Measurements from ENCODE around the gene CYBA. TPM values are rescaled to one million over a fixed set of nuclear protein-coding genes. Genes with fewer than 3 reads are reported as not detected.

The CYBA gene
- total RNA-seq, 2 donors from 2014 or later: 126 to 177 TPM

GRCh38 chr16:88685156-88686061 lies 34.6 kb upstream of the CYBA start:
- ATAC-seq (no peak), DNase-seq (peak in 3 of 4 donors; percentile 34 to 56 (median 42))
- H3K4me3 ChIP-seq: peak overlapping the region; percentile 67 to 74
- no peaks in the 10 kb centered on the region for H3K27me3 ChIP-seq
- peak in 6 of 7 experiments; percentile 29 to 52 (median 42) for TF ChIP-seq CTCF (IDR thresholded peaks at IDR 0.05)
- no peak for TF ChIP-seq POLR2A (IDR thresholded peaks at IDR 0.05)
- H3K4me1 ChIP-seq: peaks cover 40% of the 10 kb centered on the region
- peak overlapping the region in 3 of 4 donors; percentile 56 to 80 (median 62) for H3K27ac ChIP-seq
- intact Hi-C loops (cut with DNase I): loop anchor here (10.0 kb wide), 1 partner anchor 71 kb away; no protein-coding TSS in a partner anchor
- WGBS, 2 donors: 3 to 8% methylated on average over 8 to 32 of the region's 33 CpGs
- no peaks in the 10 kb centered on the region for H3K9me3 ChIP-seq
- H3K36me3 ChIP-seq (replicated peaks in 1 of 2; ENCODE audit: insufficient read depth in 1 of 2, low read depth in 2 of 2): no peaks in the 10 kb centered on the region

- H3K4me3 ChIP-seq: no peak overlapping the region
- ATAC-seq (no peak), DNase-seq (no peak)
- H3K36me3 ChIP-seq (replicated peaks in 1 of 2; ENCODE audit: insufficient read depth in 1 of 2, low read depth in 2 of 2): no peaks in the 10 kb centered on the region
- H3K9me3 ChIP-seq: no peaks in the 10 kb centered on the region
- no peaks in the 10 kb centered on the region for H3K27me3 ChIP-seq
- no peak for TF ChIP-seq CTCF (IDR thresholded peaks at IDR 0.05)
- no peak for TF ChIP-seq POLR2A (IDR thresholded peaks at IDR 0.05)
- H3K27ac ChIP-seq: no peak overlapping the region
- WGBS, 2 donors: 74% methylated on average over 14 of the region's 15 CpGs
- peaks cover 40% of the 10 kb centered on the region for H3K4me1 ChIP-seq
- intact Hi-C loops (cut with DNase I): loop anchor here (10.0 kb wide), 1 partner anchor 70 kb away; no protein-coding TSS in a partner anchor
These were observed 33.8 kb upstream of the CYBA start for GRCh38 chr16:88684569-88685155.

- DNase-seq (peak in 2 of 4 donors; percentile 36 to 72), ATAC-seq (no peak)
- H3K4me1 ChIP-seq: peaks cover 22% of the 10 kb centered on the region
- H3K36me3 ChIP-seq (replicated peaks in 1 of 2; ENCODE audit: insufficient read depth in 1 of 2, low read depth in 2 of 2): no peaks in the 10 kb centered on the region
- H3K27me3 ChIP-seq: no peaks in the 10 kb centered on the region
- WGBS, 2 donors: 57 to 64% methylated on average over 18 to 21 of the region's 21 CpGs
- intact Hi-C loops (cut with DNase I): loop anchor here (10.0 kb wide), 1 partner anchor 67 kb away; no protein-coding TSS in a partner anchor
- H3K9me3 ChIP-seq: no peaks in the 10 kb centered on the region
- no peak overlapping the region for H3K4me3 ChIP-seq
- TF ChIP-seq POLR2A (IDR thresholded peaks at IDR 0.05) (peak in 1 of 3 donors; percentile 12), CTCF (IDR thresholded peaks at IDR 0.05) (no peak)
- H3K27ac ChIP-seq: peak overlapping the region in 2 of 4 donors; percentile 24 to 47
These were observed 31.0 kb upstream of the CYBA start for GRCh38 chr16:88681709-88682451.

GRCh38 chr16:88681084-88681680 lies 30.3 kb upstream of the CYBA start:
- intact Hi-C loops (cut with DNase I): loop anchor here (10.0 kb wide), 1 partner anchor 66 kb away; no protein-coding TSS in a partner anchor
- H3K27ac ChIP-seq: no peak overlapping the region
- no peak overlapping the region for H3K4me3 ChIP-seq
- H3K9me3 ChIP-seq: no peaks in the 10 kb centered on the region
- no peak for TF ChIP-seq POLR2A (IDR thresholded peaks at IDR 0.05)
- peak; percentile 17 to 55 (median 44) for TF ChIP-seq CTCF (IDR thresholded peaks at IDR 0.05)
- ATAC-seq (peak; percentile 41), DNase-seq (peak; percentile 50 to 69 (median 58))
- WGBS, 2 donors: 47 to 67% methylated on average over 15 to 27 of the region's 31 CpGs
- peaks cover 17% of the 10 kb centered on the region for H3K4me1 ChIP-seq
- no peaks in the 10 kb centered on the region for H3K36me3 ChIP-seq (replicated peaks in 1 of 2; ENCODE audit: insufficient read depth in 1 of 2, low read depth in 2 of 2)
- no peaks in the 10 kb centered on the region for H3K27me3 ChIP-seq

Measured in body of pancreas (tissue), 4 donors.